HG03432 (cell line): ENCODE data around the gene TCFL5.

ENCODE experiments used
- ATAC-seq: cut with Tn5 transposase; IDR thresholded peaks from one replicate; pipeline ENCODE4 v1.9.1; 2021; ENCODE audit warnings: mild to moderate bottlenecking, moderate library complexity; ENCODE audit not compliant: unreplicated experiment

The TCFL5 gene

DNA sequence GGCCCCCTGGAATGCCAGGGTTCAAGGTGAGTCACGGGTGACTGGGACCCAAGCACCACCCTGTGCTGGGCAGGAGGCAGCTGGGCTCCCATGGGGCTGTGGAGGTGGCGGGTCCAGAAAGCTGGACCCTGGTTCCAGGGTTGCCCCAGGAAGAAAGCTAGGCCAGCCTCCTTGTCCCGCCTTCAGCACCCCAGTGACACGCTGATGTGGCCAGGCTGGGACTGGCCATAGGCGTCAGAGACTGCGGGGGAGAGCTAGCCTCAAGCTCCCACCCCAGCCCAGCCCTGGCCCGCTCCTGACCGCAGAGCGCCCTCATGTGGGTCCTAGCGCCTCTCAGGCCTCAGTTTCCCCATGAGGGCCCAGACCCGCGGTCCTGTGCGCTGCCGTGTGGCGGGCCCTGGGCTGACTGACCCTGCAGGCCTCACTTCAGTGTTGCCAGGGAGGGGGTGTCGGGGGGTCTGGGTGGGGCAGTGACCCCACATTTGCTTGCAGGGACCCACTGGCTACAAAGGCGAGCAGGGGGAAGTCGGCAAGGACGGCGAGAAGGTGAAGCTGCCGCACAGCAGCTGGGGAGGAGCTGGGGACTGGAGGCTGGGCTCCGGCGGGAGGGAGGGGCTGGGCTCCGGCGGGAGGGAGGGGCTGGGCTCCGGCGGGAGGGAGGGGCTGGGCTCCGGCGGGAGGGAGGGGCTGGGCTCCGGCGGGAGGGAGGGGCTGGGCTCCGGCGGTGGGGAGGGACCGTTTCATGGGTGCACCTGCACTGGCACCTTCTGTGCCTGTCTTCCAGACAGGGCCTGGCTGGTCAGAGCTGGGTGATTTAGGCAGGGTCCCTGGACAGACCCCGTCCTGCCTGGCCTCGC, 36.9 kb downstream of the TCFL5 start:
- ATAC-seq = no peak

DNA sequence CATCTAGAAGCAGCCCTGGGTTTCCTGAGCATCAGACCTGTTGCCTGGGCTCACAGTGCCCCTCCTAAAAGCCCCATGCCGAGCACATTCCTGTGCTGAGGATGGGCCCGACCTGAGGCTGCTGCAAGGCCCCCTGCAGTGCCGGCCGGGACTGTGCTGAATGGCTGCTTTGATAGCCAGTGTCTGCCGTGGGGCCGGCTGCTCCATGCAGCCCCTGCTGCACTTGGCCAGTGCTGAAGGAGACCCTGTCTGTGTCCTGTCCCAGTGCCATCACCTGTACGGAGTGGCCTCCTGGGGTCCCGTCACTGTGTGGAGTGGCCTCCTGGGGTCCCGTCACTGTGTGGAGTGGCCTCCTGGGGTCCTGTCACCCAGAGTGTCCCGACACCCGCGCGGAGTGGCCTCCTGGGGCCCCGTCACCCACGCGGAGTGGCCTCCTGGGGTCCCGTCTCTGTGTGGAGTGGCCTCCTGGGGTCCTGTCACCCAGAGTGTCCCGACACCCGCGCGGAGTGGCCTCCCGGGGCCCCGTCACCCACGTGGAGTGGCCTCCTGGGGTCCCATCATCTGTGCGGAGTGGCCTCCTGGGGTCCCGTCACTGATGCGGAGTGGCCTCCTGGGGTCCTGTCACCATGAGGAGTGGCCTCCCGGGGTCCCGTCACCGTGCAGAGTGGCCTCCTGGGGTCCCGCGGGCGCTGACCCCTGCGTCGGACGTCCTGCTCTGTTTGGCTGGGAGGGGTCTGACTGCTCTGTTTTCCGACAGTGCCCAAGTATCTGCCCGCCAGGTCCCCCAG, 37.7 kb downstream of the TCFL5 start:
- no peak for ATAC-seq

DNA sequence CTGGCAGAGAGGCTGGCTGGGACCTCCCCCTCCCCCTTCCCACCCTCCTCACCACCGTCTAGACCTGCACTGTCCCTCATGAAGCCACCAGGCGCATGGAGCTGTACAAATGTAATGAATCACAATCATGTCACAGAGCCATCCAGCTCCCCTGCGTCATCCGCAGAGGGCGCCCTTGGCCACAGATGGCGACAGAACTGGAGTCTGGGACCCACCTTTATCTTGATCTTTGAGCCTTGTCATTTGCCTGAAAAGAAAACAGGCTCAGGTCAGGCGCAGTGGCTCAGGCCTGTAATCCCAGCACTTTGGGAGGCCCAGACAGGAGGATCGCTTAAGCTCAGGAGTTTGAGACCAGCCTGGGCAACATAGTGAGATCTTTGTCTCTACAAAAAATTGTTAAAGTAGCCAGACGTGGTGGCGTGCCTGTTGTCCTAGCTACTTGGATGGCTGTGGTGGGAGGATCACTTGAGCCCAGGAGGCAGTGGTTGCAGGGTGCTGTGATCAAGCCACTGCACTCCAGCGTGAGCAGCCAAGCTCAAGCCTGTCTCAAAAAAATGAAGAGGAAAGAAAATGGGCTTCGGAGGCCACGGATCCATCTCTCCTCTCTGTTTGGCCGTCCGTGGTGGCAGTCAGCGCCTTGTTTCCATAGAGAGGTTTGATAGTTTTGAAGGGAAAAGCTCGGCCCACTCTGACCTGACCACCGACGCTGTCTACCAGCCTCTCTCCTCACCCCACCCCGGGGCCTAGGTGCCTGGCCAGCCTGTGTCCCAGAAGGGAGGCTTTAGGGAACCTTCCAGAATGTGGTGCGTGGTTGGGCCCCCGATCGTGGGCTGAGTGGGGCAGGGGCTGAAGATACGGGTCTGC, 38.6 kb downstream of the TCFL5 start:
- ATAC-seq = peak; percentile 53

DNA sequence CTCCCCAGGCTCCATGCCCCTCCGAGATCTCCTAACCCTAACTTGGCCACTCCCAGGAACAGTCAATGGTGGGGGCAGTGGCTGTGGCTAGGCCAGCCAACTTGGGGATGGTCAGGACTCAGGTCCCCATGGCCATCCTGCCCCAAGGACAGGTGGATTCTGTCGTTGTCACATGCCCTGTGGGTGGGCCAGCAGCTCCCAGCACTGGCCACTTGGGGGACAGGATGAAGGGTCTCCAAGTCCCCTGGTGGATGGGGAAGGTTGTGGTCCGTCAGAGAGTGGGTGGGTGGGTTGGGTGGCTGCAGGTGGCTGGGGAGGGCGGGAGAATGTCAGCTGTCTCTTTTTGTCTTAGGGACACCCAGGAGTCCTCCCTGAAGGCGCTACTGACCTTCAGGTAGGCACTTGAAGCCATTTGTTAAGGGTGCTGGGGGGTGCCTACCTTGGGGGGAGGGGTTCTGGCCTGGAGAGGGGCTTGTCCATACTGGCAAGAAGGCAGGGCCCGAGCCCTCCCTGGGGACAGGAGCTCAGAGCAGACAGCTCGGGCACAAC, 39.3 kb downstream of the TCFL5 start:
- no peak for ATAC-seq

DNA sequence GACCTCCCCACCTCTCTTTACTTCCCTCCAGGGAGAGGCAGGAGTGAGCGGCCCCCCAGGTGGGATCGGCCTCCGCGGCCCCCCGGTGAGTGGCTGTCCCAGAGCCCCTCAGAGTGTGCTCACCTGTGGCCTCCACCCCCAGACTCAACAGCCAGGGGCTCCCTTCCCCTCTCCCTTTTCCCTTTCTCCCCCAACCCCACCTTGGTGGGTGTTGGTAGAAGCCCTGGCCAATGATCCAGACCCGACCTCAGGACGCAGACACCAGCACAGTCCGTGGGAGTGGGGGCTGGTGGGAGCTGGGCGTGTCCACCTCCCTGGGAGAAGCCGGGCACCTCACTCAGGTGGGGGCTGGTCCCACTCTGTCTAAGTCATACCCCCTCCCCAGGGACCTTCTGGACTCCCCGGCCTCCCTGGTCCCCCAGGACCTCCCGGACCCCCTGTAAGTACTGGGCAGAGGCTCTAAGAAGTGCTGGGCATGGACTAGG, 39.9 kb downstream of the TCFL5 start:
- no peak for ATAC-seq

DNA sequence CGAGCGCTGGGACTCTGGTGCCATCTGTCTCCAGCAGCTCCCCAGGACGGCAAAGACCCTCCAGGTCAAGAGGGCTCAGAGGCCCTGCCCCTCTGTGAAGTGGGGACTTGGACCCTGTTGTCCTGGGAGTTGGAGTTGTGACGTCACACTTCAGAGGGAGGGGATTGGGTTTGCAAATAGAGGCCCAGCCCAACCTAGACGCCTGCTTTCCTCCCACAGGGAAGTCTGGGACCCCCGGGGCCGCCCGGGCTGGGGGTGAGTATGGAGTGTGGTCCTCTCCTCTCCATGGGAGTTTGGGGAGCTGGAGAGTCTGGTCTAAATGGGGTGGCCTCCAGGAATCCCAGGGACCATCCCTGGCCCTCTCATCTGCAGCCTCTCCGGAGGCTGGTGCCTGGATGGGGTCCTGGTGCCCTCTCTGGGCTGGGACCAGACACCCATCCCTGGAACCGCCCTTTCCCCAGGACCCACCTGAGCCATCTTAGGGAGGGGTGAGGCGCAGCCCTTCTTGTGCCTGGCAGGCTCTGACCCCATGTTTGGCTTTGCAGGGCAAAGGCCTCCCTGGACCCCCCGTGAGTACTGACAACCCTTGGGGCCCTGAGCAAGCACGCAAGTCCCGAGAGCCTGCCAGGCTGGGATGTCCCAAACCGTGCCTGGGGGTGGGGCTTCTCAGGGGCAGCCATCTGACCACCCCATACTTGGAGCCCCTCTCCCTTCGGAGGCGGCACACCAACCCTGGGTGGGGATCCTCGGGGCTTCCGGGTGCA, 40.5 kb downstream of the TCFL5 start:
- ATAC-seq = no peak

DNA sequence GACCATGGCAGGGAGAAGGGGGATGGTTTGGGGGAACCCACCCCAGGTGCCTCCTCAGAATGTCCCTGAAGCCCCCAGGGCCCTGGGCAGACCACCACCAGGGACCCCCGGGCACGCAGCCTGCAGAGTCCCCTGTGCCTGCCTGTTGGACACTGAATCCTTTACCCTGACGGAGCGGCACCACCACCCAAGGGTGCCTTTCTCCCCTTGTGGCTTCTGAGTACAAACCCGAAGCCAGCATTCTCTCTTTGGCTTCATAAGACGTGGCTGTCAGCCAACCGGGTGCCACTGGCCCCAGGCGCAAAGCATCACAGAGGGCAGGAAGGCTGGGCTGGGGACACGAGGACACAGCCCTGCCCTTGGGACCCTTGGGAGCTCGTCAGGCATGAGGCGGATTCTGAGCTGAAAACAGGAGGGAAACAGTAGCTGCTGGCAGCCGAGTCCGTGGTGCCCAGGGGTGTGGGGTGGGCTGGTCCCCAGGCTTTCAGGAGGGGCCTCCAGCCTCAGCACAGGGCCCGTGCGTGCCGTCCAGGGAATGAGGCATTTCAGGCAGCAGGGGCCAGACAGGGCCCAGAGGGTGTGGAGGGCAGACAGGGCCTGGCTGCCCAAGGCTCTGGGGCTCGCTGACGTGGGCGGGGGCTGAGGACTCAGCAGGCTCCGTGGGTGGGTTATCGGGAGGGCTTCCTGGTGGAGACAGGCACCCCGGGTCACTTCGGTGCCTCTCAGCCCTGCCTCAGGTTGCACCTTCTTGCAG, 41.2 kb downstream of the TCFL5 start:
- no peak for ATAC-seq

DNA sequence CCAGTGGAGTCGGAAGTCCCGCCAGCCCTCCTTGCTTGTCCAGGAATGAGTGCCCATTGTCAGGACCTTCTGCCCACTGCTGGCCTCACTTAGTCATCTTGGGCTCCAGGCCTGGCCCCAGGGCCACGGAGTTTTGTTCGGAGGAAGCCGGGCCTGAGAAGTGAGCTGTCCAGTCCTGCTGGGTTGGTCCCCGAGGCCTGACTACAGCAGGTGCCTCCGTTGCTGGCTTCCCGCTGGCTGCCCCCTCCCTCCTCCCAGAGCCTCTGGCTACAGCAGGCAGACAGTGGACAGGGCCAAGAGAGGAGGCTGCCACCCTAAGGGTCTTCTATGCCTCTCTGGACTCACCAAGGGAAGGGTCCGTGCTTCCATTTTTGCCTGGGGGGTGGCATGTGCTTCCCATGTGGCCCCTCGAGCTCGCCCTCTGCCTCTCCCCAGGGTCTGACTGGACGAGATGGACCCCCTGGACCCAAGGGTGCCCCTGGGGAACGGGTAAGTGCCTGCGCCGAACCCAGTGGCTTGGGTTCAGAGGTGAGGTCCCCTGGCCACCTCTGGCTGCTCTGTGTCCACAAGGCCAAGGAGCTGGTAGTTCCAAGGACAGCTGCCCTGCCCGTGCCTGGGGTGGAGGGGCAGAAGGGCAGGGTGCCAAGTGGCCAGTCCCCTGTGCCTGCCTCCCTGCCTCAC, 42.0 kb downstream of the TCFL5 start:
- ATAC-seq = no peak

DNA sequence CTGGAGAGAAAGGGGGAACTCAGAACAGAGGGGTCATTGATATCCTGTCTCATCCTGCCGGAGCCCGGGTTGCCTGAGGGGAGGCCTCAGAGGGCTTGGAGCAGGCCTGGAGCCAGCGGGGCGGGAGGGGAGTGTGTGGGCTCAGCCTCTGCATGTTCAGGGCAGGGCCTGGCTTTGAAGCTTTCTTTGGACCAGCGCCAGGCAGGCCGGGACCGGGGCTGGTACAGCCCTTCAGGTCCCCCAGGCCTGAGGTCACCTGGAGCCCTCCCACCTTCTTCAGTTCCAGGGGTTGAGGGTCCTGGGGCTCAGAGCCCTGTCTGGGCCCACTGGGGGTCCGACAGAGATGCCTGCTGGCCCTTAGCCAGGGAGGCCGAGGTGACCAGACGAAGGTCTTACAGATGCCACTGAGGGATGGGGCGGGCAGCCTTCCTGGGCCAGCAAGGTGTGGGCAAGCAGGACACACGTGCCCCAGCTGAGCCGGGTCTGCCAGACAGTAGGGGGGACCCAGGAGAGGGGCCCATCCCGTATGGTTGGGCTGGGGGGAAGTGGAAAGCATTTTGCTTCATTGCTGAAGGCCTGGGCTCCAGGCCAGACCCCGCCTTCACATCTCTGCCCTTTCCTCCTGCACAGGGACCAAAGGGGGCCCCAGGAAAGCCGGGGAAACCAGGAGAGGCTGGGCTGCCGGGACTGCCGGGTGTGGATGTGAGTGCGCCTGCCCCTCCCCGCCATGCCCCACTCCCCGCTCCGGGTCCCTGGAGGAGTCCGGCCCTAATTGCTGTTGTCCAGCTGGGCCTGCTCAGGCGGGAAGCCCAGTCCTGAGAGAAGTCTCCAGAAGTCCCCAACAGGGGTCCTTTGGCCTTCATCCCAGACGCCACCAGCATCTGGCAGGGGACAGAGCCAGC, 42.8 kb downstream of the TCFL5 start:
- ATAC-seq = no peak

DNA sequence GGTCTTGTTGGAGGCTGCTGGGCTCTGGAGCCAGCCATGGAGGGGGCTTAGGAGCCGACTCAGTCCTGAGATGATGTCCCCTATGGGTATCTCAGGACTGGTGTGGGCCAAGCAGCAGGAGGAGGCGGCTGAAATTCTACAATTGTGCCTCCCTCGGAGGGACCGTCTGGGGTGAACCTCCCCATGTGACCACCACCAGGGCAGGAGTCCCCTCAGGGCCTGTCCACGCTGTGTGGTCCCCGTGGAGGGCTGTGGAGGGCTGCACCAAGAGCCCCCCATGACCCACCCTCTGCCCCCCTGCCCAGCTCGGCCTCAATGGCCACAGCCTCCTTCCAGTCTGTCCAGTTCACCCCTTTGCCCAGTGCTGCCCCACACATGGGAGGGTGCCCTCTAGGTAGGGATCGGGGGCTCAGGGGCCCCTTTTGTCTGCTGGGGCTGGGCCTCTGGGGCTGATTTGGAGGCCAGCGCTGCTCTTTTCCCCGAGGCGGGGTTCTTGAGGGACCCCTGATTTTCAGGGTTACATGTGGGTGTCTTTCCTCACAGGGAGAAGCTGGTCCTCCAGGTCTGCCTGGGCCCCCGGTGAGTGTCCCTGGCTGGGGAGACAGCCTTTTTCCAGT, 43.5 kb downstream of the TCFL5 start:
- no peak for ATAC-seq

DNA sequence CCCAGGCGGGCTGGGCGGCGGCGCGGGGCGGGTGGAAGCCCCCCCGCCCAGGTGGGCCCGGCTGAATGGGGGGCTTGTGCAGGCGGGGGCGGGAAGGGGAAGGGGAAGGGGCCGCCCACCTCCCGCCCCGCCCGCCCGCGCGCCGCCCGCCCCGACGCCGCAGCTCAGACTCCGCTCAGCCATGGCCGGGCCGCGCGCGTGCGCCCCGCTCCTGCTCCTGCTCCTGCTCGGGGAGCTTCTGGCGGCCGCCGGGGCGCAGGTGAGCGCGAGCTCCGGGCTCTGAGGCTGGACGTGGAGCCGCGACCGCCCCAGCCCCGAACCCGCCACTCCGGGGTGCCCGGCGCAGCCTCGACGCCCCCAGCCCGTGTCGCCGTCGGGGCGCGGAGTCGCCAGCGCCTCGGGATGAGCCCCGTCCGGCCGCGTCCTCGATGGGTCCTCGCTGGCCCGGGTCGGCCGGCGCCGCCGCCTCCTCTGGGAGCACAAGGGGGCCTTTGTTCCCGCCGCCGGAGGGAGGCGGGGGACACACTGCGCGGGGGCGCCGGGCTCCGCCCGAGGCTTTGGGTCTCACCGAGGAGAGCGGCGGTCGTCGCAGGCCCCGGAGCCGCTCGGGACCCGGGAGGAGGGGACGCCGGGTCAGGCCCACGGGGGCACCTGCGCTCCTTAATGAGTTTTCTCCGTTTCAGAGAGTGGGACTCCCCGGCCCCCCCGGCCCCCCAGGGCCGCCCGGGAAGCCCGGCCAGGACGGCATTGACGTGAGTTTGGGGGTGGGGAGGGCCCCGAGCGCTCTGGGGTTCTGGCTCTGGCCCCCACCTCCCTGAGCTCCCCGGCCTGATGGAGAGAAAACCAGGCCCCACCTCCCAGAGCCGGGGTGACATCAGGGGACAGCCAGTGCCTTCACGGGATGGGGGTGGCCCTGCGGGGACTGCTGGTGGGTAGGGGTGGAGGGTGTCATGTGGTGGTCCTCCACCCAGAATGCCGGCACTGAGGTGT, 44.4 kb downstream of the TCFL5 start, which contains the start of gene COL9A3:
Gene COL9A3 (plus strand): TSS at position 167 of the 990 bp plus-strand sequence. CDS start 15 bp downstream, at position 182.
- ATAC-seq = no peak

DNA sequence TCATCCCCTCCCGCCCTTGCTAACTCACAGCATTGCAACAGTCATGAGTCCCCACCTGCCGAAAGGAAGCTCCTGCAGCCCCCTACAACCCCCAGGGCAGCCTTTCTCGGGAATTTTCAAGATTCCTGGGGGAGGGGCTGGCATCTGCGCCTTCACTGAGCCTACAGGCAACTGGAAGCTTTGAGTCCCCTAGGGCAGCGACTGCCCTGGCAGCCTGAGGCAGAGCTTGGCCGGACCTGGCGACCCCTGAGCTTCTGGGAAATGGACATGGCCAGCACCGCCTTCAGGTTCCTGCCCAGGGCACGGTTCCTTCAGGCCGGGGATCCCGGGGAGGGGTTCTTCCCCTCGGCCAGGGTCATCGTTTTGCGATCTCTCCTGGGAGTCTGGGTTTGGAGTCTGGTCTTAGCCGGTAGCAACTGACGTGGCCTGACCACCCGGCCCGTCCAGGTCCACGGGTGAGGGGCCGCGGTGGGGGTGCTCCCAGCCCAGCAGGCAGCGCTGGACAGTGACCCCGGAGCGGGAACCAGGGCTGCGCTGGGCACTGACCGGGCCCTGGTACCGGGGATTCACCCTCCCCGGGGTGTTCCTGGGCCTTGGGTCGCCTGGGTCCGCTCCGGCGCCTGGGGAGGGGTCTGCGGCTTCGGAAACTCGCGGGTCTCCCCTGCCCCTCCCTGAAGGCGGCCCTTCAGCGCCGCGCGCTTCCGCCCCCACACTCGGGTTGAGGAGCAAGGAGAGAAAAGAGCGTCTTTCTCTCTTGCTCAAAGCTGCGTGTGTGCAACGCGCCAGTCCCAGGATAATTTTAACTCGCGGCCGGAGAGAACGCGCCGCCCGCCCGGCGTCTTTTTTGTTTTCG, 45.4 kb downstream of the TCFL5 start:
- no peak for ATAC-seq

DNA sequence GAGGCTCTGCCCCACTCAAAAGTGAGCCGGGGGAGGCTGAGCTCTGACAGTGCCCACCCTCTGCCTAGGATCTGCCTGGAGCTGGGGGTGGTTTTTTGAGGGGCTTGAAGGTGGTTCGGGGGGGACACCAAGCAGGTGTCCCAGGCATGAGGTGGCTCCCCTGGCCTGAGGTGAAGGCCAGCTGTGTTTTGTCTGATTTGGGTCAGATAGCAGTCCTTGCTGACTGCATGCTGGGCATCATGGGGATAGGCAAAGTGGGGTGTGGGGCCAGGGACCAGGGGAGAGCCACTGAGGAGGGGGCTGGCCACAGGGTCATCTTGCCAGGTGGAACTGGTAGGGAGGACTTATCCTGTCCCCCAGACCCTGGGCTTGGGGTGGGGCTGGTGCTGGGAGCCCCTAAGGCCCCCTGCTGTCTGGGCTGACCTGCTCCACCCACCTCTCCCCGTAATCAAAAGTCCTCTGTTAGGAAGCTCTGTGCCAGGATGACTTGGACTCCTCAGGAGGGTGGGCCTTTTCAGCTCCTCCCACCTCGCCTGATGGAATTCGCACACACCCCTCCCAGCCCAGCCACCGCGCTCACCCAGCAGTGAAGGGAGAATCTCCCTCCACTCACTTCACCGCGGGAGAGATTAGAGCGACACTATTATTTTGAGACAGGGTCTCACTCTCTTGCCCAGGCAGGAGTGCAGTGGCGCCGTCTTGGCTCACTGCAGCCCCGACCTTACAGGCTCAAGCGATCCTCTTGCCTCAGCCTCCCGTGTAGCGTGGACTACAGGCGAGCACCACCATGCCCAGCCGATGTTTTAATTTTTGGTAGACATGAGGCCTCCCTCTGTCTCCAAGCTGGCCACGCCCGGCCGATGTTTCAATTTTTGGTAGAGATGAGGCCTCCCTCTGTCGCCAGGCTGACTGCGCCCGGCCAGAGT, 46.3 kb downstream of the TCFL5 start:
- ATAC-seq = no peak

DNA sequence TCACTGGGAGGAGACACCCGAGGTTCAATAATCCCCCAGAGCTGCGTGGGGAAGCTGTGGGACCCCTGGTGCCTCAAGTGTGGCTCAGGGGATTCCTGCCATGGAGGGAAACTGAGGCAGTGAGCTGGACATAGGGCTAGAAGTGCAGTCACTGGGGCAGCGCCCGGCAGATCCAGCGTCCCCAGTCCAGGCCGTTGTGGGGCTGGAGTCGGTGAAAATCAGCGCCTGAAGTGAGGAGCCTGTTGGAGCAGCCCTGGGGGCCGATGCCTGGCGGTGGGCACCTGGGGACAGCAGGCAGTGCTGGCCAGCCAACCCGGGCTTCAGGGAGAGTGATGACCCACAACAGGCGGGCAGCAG, 46.9 kb downstream of the TCFL5 start:
- no peak for ATAC-seq
